Activated CD8-positive, alpha-beta memory T cell treated with anti-CD3 and anti-CD28 coated beads, Interleukin-2, amount 50 U/mL, for 48 hours (primary cell): ENCODE data around the gene SLC33A1.
"Not testable (repeated sequence)": the region's sequence is repeated elsewhere in the genome, so short reads cannot be mapped to it uniquely, and the experiment has no call there.

Experiments used
- DNase-seq: peaks from one replicate; pipeline ENCODE4 v3.0.0-alpha.2; 2020

The SLC33A1 gene

DNA sequence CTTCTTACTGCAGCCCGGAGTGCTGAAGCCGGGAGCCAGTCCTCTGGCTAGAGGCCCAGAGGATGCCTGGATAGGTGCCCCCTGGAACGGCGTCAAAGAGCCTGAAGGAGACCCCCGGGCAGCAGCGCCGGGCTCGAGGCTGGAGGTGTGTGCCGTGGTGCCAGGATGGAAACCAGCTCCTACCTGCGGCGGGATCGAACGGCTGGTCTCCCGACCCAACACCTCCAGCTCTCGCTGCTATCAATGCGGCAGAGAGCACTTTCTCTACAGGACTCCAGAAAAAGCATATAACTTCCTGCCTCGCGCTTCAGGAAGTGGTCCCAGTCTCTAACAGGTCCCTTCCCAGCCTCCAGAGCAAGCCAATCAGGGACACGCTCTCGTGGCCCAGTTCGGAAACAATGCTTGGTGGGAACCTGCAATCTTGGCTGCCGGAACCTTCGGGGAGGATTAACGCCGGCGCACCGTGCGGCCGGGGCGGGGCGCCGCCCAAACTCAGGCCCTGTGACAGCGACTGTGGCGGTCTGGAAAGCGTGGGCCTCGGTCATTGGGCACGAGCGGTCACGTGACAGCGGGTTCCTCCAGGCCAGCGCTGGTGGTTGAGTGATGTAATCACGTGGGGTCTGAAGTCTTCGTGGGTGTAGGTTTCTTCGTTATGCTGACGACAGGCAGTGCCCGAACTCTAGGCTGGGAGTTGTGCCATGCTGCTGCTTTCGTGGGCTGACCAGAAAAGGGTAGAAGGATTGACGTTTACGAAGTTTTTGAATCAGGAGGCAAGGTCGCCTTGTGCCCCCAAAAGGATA lies at the start of gene SLC33A1:
SLC33A1 (minus strand) TSS at position 287 of the 800 bp plus-strand sequence. CDS start 430 bp downstream, outside the sequence.
- peak; percentile 98 for DNase-seq

DNA sequence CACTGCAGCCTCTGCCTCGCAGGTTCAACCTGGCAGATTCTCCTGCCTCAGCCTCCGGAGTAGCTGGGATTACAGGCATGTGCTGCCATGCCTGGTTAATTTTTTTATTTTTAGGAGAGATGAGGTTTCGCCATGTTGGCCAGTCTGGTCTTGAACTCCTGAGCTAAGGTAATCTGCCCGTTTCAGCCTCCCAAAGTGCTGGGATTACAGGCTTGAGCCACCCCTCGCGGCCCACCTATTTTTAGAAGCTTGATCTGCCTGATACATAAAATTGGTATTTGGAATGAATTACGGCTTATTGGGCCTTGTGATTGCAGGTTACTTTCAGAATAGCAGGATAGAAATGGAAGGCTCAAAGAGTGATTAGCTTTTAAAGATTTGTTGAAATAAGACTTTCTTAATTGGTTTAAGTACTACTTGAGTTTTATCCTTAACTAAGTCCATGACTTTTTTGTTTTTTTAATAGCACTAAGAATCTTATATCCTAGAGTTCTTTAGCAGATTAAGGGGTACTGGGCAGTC lies 41.2 kb upstream of the SLC33A1 start:
- no peak for DNase-seq

DNA sequence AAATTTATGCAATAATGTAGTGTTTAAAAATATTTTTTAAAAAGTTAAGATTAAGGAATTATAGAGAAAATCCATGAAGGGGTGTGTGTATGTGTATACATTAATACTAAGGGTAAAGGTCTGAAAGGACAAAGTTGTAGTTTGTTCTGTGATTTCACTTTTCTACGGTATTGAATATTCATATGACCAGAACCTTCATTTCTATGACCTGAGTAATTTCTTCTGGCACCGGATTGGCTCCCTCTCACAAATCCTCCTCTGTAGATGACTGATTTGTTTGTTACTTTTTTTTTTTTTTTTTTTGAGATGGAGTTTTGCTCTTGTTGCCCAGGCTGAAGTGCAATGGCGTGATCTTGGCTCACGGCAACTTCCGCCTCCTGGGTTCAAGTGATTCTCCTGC lies 37.1 kb upstream of the SLC33A1 start:
- DNase-seq: no peak

DNA sequence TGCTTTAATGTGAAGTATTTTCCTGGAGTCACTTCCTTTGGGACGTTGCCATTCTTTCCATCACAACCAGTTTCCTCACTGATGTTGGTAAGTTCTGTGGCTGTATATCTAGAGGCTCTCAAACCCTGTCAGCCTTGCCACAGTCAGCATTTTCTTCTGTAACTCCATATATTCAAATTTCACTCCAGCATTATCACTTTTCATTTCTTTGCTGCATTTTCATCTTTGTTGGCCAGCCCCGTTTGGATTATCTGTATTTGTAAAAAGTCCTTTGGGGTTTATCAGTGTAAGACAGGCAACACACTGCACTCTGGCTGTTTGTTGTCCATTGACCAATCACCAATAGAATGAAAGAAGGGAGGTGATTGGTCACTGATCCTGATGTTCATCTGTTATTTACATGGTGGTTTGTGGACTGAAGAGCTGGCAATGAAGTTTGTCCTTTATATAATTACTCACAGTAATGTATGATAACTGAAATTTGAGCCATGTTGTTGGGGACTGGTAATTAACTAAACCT lies 36.5 kb upstream of the SLC33A1 start:
- no peak for DNase-seq

DNA sequence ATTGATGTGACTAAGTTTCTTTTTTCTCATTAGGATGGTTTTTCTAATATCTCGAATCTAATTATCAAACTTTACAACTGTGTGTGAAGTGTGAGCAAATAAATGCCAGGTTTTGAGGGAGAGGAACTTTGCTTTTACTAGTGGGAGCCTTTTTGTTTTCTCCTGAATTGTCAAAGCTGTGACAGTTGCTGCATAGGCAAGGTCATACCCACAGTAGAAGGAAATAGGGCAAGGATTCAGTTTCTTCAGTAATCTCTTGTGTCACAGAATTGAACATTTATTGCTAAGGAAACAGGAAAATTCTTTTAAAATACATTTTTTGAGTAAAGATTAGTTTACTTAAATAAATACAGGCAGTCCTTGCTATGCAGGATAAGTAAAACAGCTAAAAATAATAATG lies 35.7 kb upstream of the SLC33A1 start:
- no peak for DNase-seq

DNA sequence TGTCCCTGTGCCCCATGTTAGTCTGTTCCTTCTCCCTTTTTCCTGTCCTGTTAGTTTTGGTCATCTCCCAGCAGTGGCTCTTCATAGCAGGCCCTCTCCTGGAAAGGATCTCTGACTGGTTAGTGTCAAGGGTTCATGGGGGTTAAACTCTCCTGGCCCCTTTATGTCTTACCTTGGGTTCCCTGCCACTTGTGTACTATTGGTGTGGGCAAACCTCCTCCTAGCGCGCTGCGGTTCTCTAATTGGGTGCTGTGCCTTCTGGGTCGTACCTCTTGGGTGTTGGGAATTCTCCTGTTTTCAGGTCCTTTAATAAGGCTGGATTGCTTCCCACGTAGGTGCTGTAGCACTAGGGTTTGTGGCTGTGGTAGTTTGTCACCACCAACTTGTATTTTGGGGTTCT lies 35.0 kb upstream of the SLC33A1 start:
- no peak for DNase-seq

DNA sequence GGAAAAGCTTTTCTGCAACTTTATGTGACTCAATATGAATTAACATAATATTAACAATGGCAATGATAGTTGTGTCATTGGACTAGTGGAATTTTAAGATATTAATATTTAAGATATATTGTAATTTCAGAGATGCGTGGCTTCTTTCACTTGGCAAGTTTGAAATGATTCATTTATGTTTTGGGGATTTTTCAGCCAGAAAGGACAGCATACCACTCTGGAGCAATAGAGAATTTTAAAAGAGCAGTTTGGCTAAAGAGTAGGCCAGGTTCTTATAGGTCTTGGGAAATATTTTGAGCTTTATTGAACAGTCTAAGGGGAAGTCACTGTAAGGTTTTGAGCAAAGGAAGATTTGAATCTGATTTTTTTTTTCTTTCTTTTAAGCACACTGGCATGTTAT lies 32.7 kb upstream of the SLC33A1 start:
- DNase-seq: no peak

DNA sequence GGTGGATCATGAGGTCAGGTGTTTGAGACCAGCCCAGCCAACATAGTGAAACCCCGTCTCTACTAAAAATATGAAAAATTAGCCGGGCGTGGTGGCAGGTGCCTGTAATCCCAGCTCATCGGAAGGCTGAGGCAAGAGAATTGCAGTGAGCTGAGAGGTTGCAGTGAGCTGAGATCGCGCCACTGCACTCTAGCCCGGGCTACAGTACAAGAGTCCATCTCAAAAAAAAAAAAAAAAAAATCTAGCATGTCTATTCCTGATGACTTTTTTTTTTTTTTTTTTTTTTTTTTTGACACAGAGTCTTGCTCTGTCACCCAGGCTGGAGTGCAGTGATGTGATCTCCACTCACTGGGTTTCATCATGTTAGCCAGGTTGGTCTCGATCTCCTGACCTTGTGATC lies 32.1 kb upstream of the SLC33A1 start:
- DNase-seq: not testable (repeated sequence)

DNA sequence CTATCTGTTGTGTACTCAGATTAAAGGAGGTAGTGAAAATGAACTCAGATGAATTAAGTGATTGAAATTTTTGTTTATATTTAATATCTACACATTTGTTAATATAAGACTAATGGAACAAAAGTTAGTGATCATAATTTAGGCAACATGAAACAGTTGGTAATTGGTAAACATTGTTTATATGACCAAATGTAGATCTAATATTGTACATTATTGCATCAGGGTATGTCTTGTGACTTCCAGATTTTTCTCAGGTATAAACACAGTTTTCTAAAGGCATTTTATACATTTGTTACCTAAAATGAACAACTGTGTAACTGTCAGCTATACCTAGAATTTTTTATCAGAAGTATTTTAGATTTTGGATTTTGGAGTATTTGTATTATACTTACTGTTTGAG lies 31.1 kb upstream of the SLC33A1 start:
- DNase-seq: no peak

DNA sequence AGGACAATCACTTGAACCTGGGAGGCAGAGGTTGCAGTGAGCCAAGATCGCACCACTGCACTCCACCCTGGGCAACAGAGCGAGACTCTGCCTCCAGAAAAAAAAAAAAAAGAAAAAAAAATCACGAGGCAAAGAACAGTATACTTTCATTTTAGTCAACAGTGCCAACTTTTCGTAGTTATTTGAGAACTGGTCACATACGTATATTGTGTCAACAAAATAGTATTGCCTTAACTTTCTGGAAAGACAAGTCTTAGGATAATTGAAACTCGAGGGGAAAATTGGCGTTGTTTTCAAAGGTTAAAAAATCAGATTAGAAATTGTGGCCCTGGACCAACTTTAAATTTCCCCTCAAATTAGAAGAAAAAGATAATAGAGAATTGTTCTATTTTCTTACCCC lies 30.1 kb upstream of the SLC33A1 start:
- no peak for DNase-seq

DNA sequence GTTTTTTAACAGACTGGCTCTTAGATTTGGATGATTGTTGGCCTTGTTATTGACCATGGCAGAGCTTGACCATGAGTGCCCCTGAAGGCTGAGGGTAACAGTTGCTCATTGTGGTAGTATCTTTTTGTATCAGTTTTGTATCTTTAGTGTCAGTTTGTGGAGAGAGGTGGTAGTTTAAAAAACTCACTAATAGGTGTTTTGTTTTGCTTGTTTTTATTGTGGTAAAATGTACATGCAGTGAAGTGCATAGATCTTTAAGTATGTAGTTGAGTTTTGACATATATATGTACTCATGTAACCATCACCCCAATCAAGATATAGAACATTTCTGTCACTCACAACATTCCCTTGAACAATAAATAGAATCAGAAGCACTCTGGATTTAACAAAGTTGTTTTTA lies 26.1 kb upstream of the SLC33A1 start:
- no peak for DNase-seq

DNA sequence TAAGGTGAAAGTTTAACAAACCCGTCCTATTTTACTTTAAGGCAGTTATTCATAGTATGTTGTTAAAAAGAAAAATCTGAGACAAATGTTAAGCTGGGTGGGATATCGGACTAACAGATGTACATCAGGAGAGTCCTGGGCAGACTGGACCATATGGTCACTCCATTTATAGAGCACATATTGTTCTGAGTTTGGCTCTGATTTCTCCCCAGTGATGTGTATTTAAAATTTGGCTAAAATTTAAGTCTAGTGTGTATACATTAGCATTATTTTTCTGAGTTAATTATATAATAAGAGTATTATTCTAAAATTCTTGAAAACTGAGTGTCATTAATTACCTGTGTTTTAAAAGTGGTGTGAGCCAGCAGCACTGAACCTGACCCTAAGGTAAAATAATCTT lies 22.3 kb upstream of the SLC33A1 start:
- no peak for DNase-seq

DNA sequence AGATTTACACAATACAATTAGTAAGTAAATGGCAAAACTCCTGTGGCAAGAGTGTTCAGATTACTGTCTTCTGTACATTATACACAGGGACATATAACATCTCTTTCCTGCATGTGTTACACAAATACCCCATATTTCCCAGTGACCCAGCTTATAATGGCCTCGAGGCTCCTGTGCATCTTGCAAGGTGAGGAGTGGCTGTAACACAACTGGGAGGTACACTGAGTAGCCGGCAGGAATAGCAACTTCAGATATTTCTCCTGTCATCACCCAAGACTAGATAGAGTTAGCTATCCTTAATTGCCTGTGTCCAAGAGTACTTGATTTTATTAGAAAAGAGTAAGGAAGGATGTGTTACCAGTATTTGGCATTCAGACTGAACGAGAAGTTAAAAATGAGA lies 21.8 kb upstream of the SLC33A1 start:
- DNase-seq: no peak

DNA sequence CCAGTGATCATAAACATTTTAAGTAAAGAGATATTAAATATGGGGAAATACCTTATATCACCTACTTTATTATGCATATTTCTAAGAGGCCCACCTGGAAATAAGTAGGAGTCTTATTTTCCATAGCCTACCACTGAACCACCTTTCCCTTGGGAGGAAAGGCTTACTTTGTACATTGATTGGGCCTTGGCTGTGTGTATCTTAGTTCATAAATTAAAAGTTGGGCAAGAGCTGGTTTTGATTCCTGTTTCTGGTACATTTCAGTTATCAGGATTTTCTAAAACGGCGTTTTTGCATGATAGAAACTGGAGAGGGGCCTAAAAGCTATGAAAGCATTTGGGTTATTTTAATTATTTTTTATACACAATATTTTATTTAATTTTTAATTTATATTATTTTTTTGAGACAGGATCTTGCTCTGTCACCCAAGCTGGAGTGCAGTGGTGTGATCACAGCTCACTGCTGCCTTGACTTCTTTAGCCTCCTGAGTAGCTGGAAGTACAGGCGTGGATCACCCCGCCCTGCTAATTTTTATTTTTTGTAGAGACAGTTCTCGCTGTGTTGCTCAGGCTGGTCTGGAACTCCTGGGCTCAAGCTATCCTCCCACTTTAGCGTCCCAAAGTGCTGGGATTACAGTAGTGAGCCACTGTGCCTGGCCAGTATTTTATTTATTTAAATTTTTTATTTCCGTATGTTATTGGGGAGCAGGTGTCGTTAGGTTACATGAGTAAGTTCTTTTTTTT lies 18.8 kb upstream of the SLC33A1 start:
- no peak for DNase-seq

DNA sequence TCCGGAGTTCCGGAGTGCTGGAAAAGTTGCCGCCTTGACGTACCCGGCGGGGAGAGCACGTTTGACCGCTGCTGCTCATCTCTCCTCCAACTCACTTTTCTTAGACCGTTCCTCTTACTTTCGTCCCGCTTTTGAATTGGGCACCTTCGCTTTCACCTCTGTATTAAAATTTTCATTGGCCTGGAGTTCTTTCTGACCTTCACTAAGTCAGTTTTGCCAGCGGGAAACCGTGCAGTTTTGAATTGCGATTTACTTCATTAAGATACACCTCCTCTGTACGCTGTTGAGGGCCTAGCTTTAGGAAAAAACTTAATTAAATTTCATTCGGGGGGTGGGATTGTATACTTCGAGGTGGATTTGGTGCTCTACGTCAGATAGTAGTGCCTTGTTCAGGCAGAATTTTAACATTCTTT lies 17.5 kb upstream of the SLC33A1 start:
- no peak for DNase-seq

DNA sequence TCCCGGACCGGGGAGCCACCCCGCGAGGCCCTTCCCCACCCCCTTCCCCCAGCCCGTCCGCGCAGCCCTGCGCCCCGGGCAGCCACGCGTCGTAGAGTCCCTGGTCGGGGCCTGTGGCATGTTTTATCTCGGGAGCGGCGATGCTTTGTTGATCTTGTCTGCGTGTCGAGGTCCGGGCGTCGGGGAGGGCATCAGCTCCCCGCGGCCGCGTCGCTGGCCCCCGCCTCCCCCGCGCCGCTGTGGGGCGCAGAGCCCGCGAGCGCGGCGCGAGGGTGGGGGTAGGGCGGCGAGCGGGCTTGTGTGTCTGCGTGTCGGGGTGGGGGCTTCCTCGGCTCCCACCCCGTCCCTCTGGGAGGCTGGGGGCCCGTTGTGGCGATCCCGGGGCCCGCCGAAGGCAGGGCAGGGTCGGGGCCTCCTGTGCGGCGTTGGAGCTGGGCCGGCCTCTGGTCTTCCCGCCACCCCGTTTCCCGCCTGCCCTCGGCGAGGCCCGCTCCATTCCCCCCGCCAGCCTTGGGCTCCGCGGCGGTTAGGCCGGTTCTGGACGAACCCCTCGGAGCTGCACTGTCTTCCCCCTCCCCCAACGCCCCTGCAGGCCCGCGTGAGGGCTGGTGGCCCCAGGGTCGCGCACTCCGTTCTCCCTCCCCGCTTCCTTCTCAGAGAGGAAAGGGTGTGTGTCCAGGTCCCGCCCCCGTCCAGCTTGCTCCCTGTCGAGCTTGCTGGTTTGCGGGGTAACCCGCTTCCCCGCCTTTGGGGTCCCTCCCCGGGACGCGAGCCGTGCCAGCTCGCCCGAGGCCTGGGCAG lies 16.9 kb upstream of the SLC33A1 start:
- peak; percentile 79 for DNase-seq

DNA sequence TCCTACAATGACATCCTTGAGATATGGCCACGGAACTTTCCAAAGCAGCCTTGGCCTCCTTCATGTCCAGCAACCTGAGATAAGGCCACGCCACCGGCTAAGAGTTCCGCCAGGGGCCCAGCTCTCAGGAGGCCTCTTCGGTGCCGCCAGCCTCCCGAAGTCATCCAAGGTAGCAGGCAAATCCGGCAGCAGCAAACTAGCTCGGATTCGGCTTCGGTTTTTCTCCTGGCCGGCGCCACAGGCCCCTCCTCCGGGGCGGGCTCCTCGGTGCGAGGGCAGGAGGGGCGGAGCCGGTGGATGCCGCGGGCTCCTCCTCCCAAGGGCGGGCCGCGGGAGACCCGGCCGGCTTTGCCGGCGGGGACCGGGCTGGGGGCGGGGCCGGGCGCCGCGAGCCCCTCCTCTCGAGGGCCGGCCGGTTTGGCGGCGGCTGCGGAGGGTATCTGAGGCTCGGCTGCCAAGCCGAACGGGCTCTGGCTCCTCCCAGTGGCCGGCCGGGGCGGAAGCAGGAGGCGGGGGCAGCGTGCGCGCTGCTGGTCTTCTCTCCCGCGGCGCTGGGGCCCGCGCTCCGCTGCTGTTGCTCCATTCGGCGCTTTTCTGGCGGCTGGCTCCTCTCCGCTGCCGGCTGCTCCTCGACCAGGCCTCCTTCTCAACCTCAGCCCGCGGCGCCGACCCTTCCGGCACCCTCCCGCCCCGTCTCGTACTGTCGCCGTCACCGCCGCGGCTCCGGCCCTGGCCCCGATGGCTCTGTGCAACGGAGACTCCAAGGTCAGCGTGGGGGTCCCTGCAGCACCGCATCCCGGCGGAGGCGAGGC lies 16.1 kb upstream of the SLC33A1 start, which contains the start of gene GMPS:
GMPS (plus strand) TSS at position 518 of the 812 bp plus-strand sequence; CDS start at position 739, 221 bp downstream.
- peak; percentile 95 for DNase-seq

DNA sequence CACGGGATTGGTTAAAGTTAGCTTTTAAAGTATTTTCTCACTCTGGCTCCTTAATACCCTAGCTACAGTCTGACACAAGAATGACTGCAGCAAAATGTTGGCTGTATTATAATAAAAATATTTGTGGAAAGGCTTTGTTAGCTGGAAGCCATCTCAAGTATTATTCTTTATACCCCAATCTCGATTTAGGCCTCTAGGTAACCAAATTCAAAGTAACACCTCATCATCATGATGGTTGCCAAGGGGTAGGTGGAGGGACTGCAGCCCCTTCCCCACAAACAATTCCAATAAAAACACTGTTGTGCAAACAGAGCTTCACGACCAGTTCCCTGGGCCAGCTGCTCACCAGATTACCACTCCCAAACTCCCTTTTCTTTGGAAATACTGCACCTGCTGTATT lies 15.5 kb upstream of the SLC33A1 start:
- no peak for DNase-seq

DNA sequence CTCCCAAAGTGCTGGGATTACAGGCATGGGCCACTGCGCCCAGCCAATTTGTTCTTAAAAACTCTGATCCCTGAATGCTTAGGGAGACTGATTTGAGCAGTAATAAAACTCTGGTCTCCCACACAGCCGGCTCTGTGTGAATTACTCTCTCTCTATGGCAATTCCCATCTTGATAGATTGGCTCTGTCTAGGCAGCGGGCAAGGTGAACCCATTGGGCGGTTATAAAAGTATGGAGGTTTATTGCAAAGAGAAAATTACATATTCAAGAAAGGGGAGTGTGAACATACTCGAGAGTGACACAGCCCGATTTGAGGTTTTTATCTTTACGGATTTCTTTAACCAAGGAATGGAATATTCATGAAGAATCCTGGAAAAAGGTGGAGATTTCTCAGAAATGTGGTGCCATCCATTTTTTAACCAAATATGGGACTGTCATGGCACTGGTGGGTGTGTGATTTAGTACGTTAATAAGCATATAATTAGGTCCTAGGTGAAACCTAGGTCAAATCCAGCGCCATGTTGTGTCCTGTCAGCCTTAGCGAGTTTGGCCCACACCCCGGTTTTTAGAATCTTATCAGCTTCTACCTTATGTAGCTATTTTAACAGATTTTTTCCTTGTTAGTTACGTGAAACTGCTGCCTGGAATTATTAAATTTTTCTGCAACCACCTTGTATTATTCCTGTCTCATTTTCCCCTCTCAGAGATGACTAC lies 9.0 kb upstream of the SLC33A1 start:
- peak; percentile 51 for DNase-seq

DNA sequence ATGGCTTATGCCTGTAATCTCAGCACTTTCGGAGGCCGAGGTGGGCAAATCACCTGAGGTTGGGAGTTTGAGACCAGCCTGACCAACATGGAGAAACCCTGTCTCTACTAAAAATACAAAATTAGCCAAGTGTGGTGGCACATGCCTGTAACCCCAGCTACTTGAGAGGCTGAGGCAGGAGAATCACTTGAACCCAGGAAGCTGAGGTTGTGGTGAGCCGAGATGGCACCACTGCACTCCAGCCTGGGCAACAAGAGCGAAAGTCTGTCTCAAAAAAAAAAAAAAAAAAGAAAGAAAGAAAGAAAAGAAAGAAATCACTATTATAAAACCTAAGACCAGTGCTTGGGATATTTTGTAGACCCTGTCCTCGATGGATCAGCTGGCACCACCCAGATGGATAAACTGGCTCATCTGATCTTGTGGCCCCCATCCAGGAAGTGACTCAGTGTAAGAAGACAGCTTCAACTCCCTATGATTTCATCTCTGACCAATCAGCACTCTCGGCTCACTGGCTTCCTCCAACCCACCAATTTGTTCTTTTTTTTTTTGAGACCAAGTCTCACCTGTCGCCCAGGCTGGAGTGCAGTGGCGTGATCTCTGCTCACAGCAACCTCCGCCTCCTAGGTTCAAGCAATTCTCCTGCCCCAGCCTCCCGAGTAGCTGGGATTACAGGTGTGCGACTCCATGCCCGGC lies 8.2 kb upstream of the SLC33A1 start:
- peak; percentile 63 for DNase-seq
